MCF 10A (cell line): ENCODE measurements around the gene ERBB2. TPM values are rescaled to one million over a fixed set of nuclear protein-coding genes. Genes with fewer than 3 reads are reported as not detected.
A peak's percentile ranks its signal among the peaks of the same experiment; 100 is the strongest.

Experiments used
- BruUV-seq: library from RNA; stranded (reverse); fragments of 400-500 nt; replicated peaks from 2 replicates; lab custom pipeline; 2021; lab: Mats Ljungman, UMichigan
- CTCF ChIA-PET: fragments of 300-600 bp; sonication (Branson Sonifier 250); formaldehyde crosslinking; extraction: SDS; loops from one replicate; lab custom pipeline; 2021; ENCODE audit warnings: antibody characterized with exemption, inconsistent platforms; lab: Yijun Ruan, JAX
- POLR2A ChIA-PET: fragments of 300-600, 350-650 bp; sonication (Branson Sonifier 250); formaldehyde crosslinking; extraction: SDS; loops from one replicate; lab custom pipeline; 2020; ENCODE audit warnings: antibody characterized with exemption, inconsistent platforms; lab: Yijun Ruan, JAX
- DNase-seq: peaks from one replicate; pipeline ENCODE4 v3.0.0-alpha.2; 2018; ENCODE audit not compliant: unreplicated experiment
- H3K27ac Mint-ChIP-seq: one replicate; pipeline ENCODE4 v1.8.0; 2022; ENCODE audit warnings: mild to moderate bottlenecking, low read depth, mixed read lengths; ENCODE audit not compliant: unreplicated experiment
- H3K27me3 Mint-ChIP-seq: one replicate; pipeline ENCODE4 v1.8.0; 2022; ENCODE audit warnings: mixed read lengths; ENCODE audit not compliant: insufficient read depth, unreplicated experiment
- H3K36me3 Mint-ChIP-seq: one replicate; pipeline ENCODE4 v1.8.0; 2022; ENCODE audit warnings: mild to moderate bottlenecking, moderate library complexity, mixed read lengths; ENCODE audit not compliant: insufficient read depth, unreplicated experiment
- H3K4me1 Mint-ChIP-seq: one replicate; pipeline ENCODE4 v1.8.0; 2022; ENCODE audit warnings: mixed read lengths; ENCODE audit not compliant: insufficient read depth, unreplicated experiment
- H3K4me3 Mint-ChIP-seq: one replicate; pipeline ENCODE4 v1.8.0; 2022; ENCODE audit warnings: mild to moderate bottlenecking, moderate library complexity, mixed read lengths; ENCODE audit not compliant: unreplicated experiment
- H3K9me3 Mint-ChIP-seq: one replicate; pipeline ENCODE4 v1.8.0; 2022; ENCODE audit warnings: mixed read lengths; ENCODE audit not compliant: unreplicated experiment
- CTCF ChIP-seq: fragments of 200-600 bp; IDR thresholded peaks from one replicate; pipeline ENCODE4 v1.8.0; 2022; ENCODE audit warnings: antibody characterized with exemption, mild to moderate bottlenecking; ENCODE audit not compliant: unreplicated experiment
- intact Hi-C: fragments of 100-400 bp; cut with micrococcal nuclease; formaldehyde crosslinking; loops from 2 replicates; pipeline ENCODE4 v1.14.1; 2022
- total RNA-seq: library from RNA; stranded (reverse); gene quantifications from 2 replicates; pipeline ENCODE4 v1.2.3, GENCODE V29; 2022

ERBB2 gene
- total RNA-seq, 1 experiment from 2014 or later = 33.7 TPM

DNA sequence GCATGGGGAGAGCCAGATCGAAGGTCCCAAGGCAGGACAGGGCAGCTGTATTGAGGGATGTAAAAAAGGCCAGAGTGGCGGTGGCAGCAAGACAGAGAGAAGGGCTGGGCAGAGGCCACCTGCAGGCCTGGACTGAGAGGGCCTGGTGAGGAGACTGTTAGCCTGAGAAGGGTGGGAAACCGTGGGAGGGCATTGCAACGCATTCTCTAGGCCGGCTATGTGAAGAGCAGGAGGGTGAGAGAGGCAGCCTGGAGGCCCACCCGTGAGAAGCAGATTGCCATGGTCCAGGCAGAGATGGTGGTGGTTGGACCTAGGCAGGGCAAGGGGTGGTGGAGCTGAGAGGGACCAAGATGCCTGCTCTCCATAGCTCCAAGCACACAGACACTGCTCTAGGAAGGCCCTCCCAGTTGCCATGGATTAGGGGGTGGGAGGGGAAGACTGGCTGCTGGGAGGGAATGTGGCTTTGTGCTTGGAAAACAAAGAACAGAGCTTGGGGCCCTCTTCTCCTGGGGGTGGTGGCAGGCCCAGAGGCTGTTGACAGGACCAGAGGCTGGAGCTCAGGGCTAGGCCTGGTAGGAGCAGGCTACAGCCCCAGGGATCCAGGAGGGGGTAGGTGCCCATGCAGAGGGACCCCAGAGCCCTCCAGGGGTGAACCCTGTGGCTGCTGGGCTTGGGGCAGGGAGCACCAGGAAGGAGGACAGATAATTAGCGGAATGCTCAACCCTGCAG is 47.1 kb upstream of the ERBB2 start:
- CTCF ChIA-PET = interaction anchor here (0.7 to 2.2 kb wide), 8 partner anchors 11 to 47 kb away, joined by 3 to 7 read pairs (median 5); partner anchors contain the start of gene ERBB2
- H3K4me1 Mint-ChIP-seq = no peaks in the 10 kb centered on the region
- TF ChIP-seq CTCF = no peak
- BruUV-seq = no TSS peak
- DNase-seq = no peak
- POLR2A ChIA-PET = interaction anchor here (0.6 kb wide), 1 partner anchor 47 kb away, joined by 3 read pairs; no protein-coding TSS in a partner anchor
- no peak overlapping the region for H3K4me3 Mint-ChIP-seq
- no peak overlapping the region for H3K27ac Mint-ChIP-seq
- H3K36me3 Mint-ChIP-seq = peaks cover 19% of the 10 kb centered on the region
- H3K9me3 Mint-ChIP-seq = no peaks in the 10 kb centered on the region
- no peaks in the 10 kb centered on the region for H3K27me3 Mint-ChIP-seq
- intact Hi-C loops = no loop called here

DNA sequence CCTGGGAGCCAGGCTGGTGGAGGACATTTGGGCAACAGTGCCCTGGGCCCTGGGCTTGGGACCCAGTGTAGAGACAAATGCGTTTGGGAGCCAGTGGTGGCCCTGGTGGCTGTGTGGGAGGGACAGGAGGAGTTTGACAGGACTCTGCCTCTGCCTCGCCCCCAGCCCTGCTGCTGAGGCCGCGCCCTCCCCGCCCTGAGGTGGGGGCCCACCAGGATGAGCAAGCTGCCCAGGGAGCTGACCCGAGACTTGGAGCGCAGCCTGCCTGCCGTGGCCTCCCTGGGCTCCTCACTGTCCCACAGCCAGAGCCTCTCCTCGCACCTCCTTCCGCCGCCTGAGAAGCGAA is 46.6 kb upstream of the ERBB2 start:
- no peaks in the 10 kb centered on the region for H3K27me3 Mint-ChIP-seq
- intact Hi-C loops = no loop called here
- no peak for DNase-seq
- H3K4me1 Mint-ChIP-seq = no peaks in the 10 kb centered on the region
- H3K4me3 Mint-ChIP-seq = no peak overlapping the region
- POLR2A ChIA-PET = interaction anchor here (1.0 kb wide), 1 partner anchor 86 kb away, joined by 3 read pairs; no protein-coding TSS in a partner anchor
- H3K27ac Mint-ChIP-seq = no peak overlapping the region
- no peak for TF ChIP-seq CTCF
- peaks cover 19% of the 10 kb centered on the region for H3K36me3 Mint-ChIP-seq
- no TSS peak for BruUV-seq
- no peaks in the 10 kb centered on the region for H3K9me3 Mint-ChIP-seq
- CTCF ChIA-PET = interaction anchor here (0.7 to 2.2 kb wide), 14 partner anchors 8 to 83 kb away, joined by 3 to 6 read pairs (median 4); partner anchors contain the start of gene ERBB2

GRCh38 chr17:39653662-39654331 is 46.1 kb upstream of the ERBB2 start:
- DNase-seq = peak; percentile 60
- ChIA-PET POLR2A (interaction anchor here (0.6 to 1.0 kb wide), 3 partner anchors 31 to 324 kb away, joined by 3 read pairs; no protein-coding TSS in a partner anchor), CTCF (interaction anchor here (0.6 to 2.2 kb wide), 19 partner anchors 8 to 251 kb away, joined by 3 to 6 read pairs (median 3); partner anchors contain the start of gene ERBB2)
- Mint-ChIP-seq H3K36me3 (peaks cover 19% of the 10 kb centered on the region), H3K9me3 (no peaks in the 10 kb centered on the region), H3K27ac (no peak overlapping the region), H3K4me1 (no peaks in the 10 kb centered on the region), H3K27me3 (no peaks in the 10 kb centered on the region), H3K4me3 (no peak overlapping the region)
- BruUV-seq = no TSS peak
- TF ChIP-seq CTCF = peak; percentile 81
- intact Hi-C loops = no loop called here

DNA sequence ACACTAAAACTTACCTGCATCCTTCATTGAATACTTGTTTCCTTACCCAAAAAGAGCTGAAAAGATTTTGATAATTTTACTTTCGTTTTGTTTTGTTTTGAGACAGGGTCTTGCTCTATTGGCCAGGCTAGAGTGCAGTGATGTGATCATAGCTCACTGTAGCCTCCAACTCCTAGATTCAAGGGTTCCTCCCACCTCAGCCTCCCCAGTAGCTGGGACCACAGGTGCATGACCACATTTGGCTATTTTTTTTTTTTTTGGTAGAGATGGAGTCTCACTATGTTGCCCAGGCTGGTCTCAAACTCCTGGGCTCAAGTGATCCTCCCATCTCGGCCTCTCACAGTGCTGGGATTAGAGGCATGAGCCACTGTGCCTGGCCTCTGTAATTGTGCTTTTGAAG is 44.8 kb upstream of the ERBB2 start:
- intact Hi-C loops = no loop called here
- Mint-ChIP-seq H3K4me3 (no peak overlapping the region), H3K9me3 (no peaks in the 10 kb centered on the region), H3K27me3 (no peaks in the 10 kb centered on the region), H3K27ac (no peak overlapping the region), H3K36me3 (peaks cover 19% of the 10 kb centered on the region), H3K4me1 (no peaks in the 10 kb centered on the region)
- no peak for DNase-seq
- POLR2A ChIA-PET = interaction anchor here (1.2 to 1.3 kb wide), 2 partner anchors 10 to 29 kb away, joined by 3 to 4 read pairs; partner anchors contain the start of gene TCAP
- BruUV-seq = no TSS peak
- CTCF ChIA-PET = interaction anchor here (0.6 to 2.2 kb wide), 14 partner anchors 10 to 253 kb away, joined by 3 to 9 read pairs (median 4); partner anchors contain the start of gene PGAP3
- no peak for TF ChIP-seq CTCF
